Spleen (tissue), 7 donors: ENCODE measurements around the gene KLHL40.

Source experiments
- POLR2A ChIP-seq, 3 donors: fragments of 450-650 bp; IDR thresholded peaks; one replicate each; pipeline ENCODE4 v1.5.1; 2017; ENCODE audit warnings: antibody characterized with exemption in 3 of 3, mild to moderate bottlenecking in 1 of 3
- POLR2AphosphoS5 ChIP-seq, 3 donors: sonication (generic); formaldehyde crosslinking; IDR thresholded peaks; one replicate each; pipeline ENCODE4 v1.5.1; 2017; ENCODE audit warnings: antibody characterized with exemption in 3 of 3
- TF ChIP-seq, protein P1 (sequence below), 11 experiments: fragments of 200-600 bp in 7 of 11; fragments of 450-650 bp in 4 of 11; sonication (generic) in 4 of 11; IDR thresholded peaks in 8 of 11; conservative IDR thresholded peaks in 3 of 11; 1 replicate in 7 of 11; 2 replicates in 4 of 11; pipeline versions ENCODE4 v1.4.0 to v1.8.0; 2016 to 2021; ENCODE audit warnings: antibody characterized with exemption in 11 of 11, inconsistent platforms in 4 of 11, mild to moderate bottlenecking in 1 of 11
- donor health status: DM: no; HTN: no; CAD: no; lungs with moderate emphysema.
- donor health status: DM: no; HTN: no; CAD: no.
- donor health status: DM: no; HTN: no; CAD: no.

DNA sequence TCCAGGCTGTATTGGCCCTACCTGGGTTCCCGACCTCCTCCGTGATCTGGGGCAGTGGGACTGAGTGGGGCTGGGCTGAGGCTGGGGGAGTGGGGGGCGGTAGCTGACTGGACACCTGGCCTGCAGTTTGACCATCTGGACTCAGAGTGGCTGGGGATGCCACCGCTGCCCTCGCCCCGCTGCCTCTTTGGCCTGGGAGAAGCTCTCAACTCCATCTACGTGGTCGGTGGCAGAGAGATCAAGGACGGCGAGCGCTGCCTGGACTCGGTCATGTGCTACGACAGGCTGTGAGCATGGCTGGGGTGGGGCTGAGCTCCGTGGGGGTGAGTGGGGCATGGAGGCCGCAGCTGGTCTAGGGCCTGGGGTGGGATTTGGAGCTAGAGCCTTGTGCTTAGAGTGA lies 2.7 kb downstream of the KLHL40 start:
- TF ChIP-seq, protein P1, sequence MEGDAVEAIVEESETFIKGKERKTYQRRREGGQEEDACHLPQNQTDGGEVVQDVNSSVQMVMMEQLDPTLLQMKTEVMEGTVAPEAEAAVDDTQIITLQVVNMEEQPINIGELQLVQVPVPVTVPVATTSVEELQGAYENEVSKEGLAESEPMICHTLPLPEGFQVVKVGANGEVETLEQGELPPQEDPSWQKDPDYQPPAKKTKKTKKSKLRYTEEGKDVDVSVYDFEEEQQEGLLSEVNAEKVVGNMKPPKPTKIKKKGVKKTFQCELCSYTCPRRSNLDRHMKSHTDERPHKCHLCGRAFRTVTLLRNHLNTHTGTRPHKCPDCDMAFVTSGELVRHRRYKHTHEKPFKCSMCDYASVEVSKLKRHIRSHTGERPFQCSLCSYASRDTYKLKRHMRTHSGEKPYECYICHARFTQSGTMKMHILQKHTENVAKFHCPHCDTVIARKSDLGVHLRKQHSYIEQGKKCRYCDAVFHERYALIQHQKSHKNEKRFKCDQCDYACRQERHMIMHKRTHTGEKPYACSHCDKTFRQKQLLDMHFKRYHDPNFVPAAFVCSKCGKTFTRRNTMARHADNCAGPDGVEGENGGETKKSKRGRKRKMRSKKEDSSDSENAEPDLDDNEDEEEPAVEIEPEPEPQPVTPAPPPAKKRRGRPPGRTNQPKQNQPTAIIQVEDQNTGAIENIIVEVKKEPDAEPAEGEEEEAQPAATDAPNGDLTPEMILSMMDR (IDR thresholded peaks at IDR 0.05 in 8 of 11, conservative IDR thresholded peaks at IDR 0.05 in 3 of 11), result no peak
- no peak for TF ChIP-seq POLR2A (IDR thresholded peaks at IDR 0.05)
- TF ChIP-seq POLR2AphosphoS5 (IDR thresholded peaks at IDR 0.05), result no peak
